ENCODE results near the gene MUC5AC.

GRCh38 chr11:1150769-1151365 is 6.9 kb upstream of the MUC5AC start:
- no peak for TF ChIP-seq EZH2 (IDR thresholded peaks at IDR 0.05; ENCODE audit: low read length)
- TF ChIP-seq CTCF (optimal IDR thresholded peaks at IDR 0.05 in 1 of 3, IDR thresholded peaks at IDR 0.05 in 1 of 3, conservative IDR thresholded peaks at IDR 0.05 in 1 of 3; ENCODE audit: extremely low read depth in 1 of 3, insufficient read depth in 2 of 3, low read length in 3 of 3): no peak
